Activated naive CD4-positive, alpha-beta T cell treated with anti-CD3 and anti-CD28 coated beads, Interleukin-2, amount 50 U/mL, for 24 hours (primary cell): ENCODE data around the gene ATXN2L.
"Not testable (repeated sequence)": the region's sequence is repeated elsewhere in the genome, so short reads cannot be mapped to it uniquely, and the experiment has no call there.

Experiments used
- H3K27ac Mint-ChIP-seq: one replicate; pipeline ENCODE4 v1.8.0; 2021; ENCODE audit warnings: mild to moderate bottlenecking, mixed read lengths
- H3K27me3 Mint-ChIP-seq: one replicate; pipeline ENCODE4 v1.8.0; 2021; ENCODE audit warnings: mixed read lengths
- H3K36me3 Mint-ChIP-seq: one replicate; pipeline ENCODE4 v1.8.0; 2021; ENCODE audit warnings: mixed read lengths
- H3K4me1 Mint-ChIP-seq: one replicate; pipeline ENCODE4 v1.8.0; 2021; ENCODE audit warnings: mixed read lengths
- H3K4me3 Mint-ChIP-seq: one replicate; pipeline ENCODE4 v1.8.0; 2021; ENCODE audit warnings: mild to moderate bottlenecking, mixed read lengths
- H3K9me3 Mint-ChIP-seq: one replicate; pipeline ENCODE4 v1.8.0; 2021; ENCODE audit warnings: mixed read lengths

Gene ATXN2L

GRCh38 chr16:28822520-28823290 lies at the start of gene ATXN2L:
TSS of gene ATXN2L (plus strand) at chr16:28822999. CDS start at chr16:28823260, 261 bp downstream.
- Mint-ChIP-seq H3K9me3 (no peaks in the 10 kb centered on the region), H3K4me1 (peaks cover 37% of the 10 kb centered on the region), H3K4me3 (peak within 1 kb of the TSS; percentile 95), H3K36me3 (peaks cover 18% of the 10 kb centered on the region), H3K27ac (peak within 1 kb of the TSS; percentile 100), H3K27me3 (no peaks in the 10 kb centered on the region)

GRCh38 chr16:28781697-28782096 lies 41.1 kb upstream of the ATXN2L start:
- not testable (repeated sequence) for H3K27ac Mint-ChIP-seq, H3K9me3 Mint-ChIP-seq, H3K27me3 Mint-ChIP-seq, H3K4me1 Mint-ChIP-seq, H3K36me3 Mint-ChIP-seq, H3K4me3 Mint-ChIP-seq

DNA sequence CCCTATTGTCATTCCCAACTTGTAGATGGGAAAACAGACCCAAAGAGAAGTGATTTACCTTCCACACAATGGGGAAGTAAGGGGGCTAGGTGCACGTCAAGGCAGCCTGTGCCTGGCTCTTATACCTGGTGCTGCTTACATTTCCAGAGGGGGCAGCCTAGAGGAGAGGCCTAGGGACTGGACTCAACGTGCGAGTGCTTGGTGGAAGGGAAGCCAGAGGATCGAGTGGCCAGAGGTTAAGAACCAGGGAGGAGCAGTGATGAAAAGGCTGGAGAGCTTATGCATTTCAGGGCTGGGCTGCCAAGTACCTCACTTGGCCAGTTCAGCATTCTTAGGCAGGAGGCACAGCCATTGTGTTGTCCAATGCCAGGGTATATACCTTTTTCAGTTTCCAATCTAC lies 40.4 kb upstream of the ATXN2L start:
- H3K27me3 Mint-ChIP-seq, H3K4me3 Mint-ChIP-seq, H3K9me3 Mint-ChIP-seq, H3K4me1 Mint-ChIP-seq, H3K27ac Mint-ChIP-seq, H3K36me3 Mint-ChIP-seq: not testable (repeated sequence)

DNA sequence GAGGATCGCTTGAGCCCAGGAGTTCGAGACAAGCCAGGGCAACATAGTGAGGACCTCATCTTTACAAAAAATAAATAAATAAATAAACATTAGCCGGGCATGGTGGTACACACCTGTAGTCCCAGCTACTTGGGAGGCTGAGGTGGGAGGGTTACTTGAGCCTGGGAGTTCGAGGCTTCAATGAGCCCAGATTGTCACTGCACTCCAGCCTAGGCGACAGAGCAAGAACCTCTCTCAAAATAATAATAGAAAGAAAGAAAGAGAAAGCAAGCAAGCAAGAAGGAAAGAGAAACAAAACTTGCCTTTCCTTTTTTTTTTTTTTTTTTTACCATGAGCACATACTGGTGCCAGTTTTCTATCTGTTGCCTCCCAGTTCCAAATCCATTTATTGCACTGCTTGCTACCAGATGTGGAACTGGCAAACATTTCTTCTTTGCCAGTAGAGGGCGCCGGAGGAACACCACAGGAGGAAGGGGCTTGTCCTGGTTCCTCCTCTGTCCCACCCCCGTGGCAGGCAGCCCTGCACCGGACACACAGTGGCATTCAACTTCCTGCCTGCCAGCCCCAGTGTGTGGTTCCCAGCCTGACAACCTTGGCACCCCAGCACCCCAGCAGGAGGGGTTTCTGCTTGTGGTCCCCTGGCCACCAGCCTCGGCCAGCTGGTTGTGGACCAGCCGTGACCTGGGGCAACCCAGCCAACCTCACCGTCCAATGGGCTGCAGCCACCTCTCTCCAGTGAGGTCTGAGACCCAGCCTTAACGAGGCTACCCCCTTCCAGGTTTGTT lies 20.4 kb upstream of the ATXN2L start:
- H3K9me3 Mint-ChIP-seq, H3K36me3 Mint-ChIP-seq, H3K4me1 Mint-ChIP-seq, H3K4me3 Mint-ChIP-seq, H3K27ac Mint-ChIP-seq, H3K27me3 Mint-ChIP-seq: not testable (repeated sequence)

DNA sequence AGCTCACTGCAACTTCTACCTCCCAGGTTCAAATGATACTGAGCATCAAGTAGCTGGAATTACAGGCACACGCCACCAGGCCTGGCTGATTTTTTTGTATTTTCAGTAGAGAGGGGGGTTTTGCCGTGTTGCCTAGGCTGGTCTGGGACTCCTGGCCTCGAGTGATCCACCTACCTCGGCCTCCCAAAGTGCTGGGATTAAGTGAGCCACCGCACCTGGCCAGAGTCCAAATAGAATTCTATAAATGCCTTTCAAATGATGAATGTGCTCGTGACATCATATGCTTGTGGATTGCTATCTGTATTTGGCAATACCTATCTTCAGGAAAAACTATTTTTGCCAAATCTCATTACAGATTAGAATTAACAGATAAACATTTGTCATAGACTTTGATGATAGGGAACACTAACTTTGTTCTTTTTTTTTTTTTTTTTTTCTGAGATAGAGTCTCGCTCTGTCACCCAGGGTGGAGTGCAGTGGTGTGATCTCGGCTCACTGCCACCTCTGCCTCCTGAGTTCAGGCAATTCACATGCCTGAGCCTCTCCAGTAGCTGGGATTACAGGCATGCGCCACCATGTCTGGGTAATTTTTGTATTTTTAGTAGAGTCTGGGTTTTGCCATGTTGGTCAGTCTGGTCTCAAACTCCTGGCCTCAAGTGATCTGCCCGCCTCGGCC lies 15.2 kb upstream of the ATXN2L start:
- not testable (repeated sequence) for H3K36me3 Mint-ChIP-seq, H3K27ac Mint-ChIP-seq, H3K4me3 Mint-ChIP-seq, H3K4me1 Mint-ChIP-seq, H3K27me3 Mint-ChIP-seq, H3K9me3 Mint-ChIP-seq

DNA sequence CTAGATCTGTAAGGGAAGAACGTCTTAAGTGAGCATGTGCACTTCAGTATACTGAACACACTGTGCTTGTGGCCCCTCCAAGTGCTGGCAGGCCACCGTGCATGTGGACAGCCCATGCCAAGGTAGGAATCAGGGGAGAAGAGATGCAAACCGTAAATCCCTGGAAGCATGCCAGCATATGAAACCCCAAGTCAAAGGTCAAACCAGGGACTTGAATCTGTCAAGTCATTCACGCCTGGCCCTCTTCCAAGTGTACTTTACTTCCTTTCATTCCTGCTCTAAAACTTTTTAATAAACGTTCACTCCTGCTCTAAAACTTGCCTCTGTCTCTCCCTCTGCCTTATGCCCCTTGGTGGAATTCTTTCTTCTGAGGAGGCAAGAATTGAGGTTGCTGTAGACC lies 2.8 kb upstream of the ATXN2L start:
- Mint-ChIP-seq H3K27ac (no peak overlapping the region), H3K27me3 (no peaks in the 10 kb centered on the region), H3K9me3 (no peaks in the 10 kb centered on the region), H3K4me1 (peaks cover 14% of the 10 kb centered on the region), H3K4me3 (no peak overlapping the region), H3K36me3 (peaks cover 7% of the 10 kb centered on the region)

DNA sequence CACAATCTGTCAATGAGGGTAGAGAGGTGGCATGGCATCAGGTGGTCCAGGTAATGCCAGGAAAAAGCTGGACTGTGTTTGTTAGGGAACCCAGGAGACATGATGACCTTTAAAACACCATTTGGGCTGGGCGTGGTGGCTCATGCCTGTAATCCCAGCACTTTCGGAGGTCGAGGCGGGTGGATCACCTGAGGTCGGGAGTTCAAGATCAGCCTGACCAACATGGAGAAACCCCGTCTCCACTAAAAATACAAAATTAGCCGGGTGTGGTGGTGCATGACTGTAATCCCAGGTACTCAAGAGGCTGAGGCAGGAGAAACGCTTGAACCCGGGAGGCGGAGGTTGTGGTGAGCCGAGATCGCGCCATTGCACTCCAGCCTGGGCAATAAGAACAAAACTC lies 2.3 kb upstream of the ATXN2L start:
- not testable (repeated sequence) for H3K9me3 Mint-ChIP-seq, H3K27me3 Mint-ChIP-seq
- Mint-ChIP-seq H3K27ac (peak overlapping the region; percentile 82), H3K4me1 (peaks cover 20% of the 10 kb centered on the region), H3K36me3 (peaks cover 10% of the 10 kb centered on the region), H3K4me3 (peak overlapping the region; percentile 61)

- Mint-ChIP-seq H3K27me3 (no peaks in the 10 kb centered on the region), H3K4me1 (peaks cover 34% of the 10 kb centered on the region), H3K9me3 (no peaks in the 10 kb centered on the region), H3K36me3 (peaks cover 18% of the 10 kb centered on the region), H3K27ac (peak overlapping the region; percentile 77), H3K4me3 (peak overlapping the region; percentile 91)
Observed at GRCh38 chr16:28821874-28822519, 802 bp upstream of the ATXN2L start.

DNA sequence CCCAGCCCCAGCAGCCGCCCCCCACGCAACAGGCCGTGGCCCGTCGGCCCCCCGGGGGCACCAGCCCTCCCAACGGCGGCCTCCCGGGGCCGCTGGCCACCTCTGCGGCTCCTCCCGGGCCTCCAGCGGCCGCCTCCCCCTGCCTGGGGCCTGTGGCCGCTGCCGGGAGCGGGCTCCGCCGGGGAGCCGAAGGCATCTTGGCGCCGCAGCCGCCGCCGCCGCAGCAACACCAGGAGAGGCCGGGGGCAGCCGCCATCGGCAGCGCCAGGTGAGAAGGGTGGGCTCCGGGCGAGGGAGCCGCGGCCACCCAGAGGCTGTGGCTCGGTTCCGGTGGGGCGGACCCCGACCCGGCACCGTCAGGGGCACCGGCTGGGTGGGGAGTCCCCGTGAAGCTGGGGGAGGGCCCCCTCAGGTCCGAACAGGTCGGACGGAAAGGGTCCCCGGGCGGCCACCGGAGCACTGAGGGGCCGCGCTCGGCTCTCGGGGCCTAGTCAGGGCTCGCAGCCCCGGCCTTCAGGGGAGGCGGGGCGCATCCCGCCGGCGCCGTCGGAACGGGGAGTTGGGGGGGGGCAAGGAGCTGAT lies 583 bp downstream of the ATXN2L start:
- H3K27ac Mint-ChIP-seq, result peak overlapping the region; percentile 100
- no peaks in the 10 kb centered on the region for H3K9me3 Mint-ChIP-seq
- H3K27me3 Mint-ChIP-seq, result no peaks in the 10 kb centered on the region
- H3K4me3 Mint-ChIP-seq, result peak overlapping the region; percentile 95
- peaks cover 40% of the 10 kb centered on the region for H3K4me1 Mint-ChIP-seq
- H3K36me3 Mint-ChIP-seq, result peaks cover 18% of the 10 kb centered on the region

DNA sequence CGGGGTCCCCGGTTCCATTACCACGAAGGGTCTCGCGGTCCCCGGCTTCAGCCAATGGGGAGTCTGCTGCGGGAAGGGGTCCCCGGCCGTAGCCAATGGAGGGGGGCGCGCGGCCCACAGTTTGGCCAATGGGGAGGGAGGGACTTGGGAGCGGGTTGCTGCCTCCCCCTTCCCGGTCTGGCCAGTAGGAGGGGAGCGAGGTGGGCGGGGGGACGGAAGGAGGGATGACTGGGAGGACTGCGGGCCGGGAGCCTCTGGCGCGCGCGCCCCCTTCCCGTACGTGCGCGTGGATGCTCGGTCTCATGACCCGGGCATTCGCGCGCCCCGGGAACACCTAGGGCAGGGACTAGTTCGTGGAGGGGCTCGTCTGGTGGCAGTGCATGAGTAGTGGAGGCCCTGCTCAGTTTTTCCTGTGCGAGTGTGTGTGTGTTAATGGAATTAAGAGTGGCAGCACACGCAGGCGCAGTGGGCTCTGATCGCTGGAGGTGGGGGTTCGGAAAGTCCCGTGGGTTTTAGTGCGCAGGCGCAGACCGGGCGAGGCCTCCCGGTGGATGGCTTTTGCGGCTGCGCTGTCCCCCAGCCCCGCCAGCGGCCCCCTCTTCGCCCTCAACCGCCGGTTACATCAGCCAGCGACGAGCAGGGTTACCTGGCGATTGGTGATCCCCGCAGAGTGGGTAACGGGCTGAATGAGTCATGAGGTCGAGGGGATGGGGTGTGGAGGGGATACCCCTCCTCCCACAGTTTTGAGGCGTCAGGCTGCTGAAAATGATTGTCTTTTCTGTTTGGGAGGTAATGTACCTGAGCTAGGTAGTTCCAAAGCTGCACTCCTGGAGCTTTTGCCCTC lies 1.3 kb downstream of the ATXN2L start:
- Mint-ChIP-seq H3K36me3 (peaks cover 20% of the 10 kb centered on the region), H3K27me3 (no peaks in the 10 kb centered on the region), H3K9me3 (no peaks in the 10 kb centered on the region), H3K4me1 (peaks cover 40% of the 10 kb centered on the region), H3K4me3 (peak overlapping the region; percentile 95), H3K27ac (peak overlapping the region; percentile 100)

- H3K4me1 Mint-ChIP-seq, result peaks cover 40% of the 10 kb centered on the region
- no peaks in the 10 kb centered on the region for H3K27me3 Mint-ChIP-seq
- no peaks in the 10 kb centered on the region for H3K9me3 Mint-ChIP-seq
- H3K4me3 Mint-ChIP-seq, result peak overlapping the region; percentile 95
- peak overlapping the region; percentile 100 for H3K27ac Mint-ChIP-seq
- peaks cover 20% of the 10 kb centered on the region for H3K36me3 Mint-ChIP-seq
Observed at GRCh38 chr16:28824717-28824973, 1.8 kb downstream of the ATXN2L start.

- Mint-ChIP-seq H3K4me3 (peak overlapping the region; percentile 95), H3K9me3 (no peaks in the 10 kb centered on the region), H3K4me1 (peaks cover 36% of the 10 kb centered on the region), H3K27ac (peak overlapping the region; percentile 79), H3K27me3 (no peaks in the 10 kb centered on the region), H3K36me3 (peaks cover 22% of the 10 kb centered on the region)
Observed at GRCh38 chr16:28826141-28826540, 3.3 kb downstream of the ATXN2L start.

- H3K4me3 Mint-ChIP-seq, result no peak overlapping the region
- H3K27me3 Mint-ChIP-seq, result no peaks in the 10 kb centered on the region
- no peak overlapping the region for H3K27ac Mint-ChIP-seq
- H3K36me3 Mint-ChIP-seq, result peaks cover 31% of the 10 kb centered on the region
- no peaks in the 10 kb centered on the region for H3K9me3 Mint-ChIP-seq
- peaks cover 39% of the 10 kb centered on the region for H3K4me1 Mint-ChIP-seq
Observed at GRCh38 chr16:28829747-28830146, 6.9 kb downstream of the ATXN2L start.

DNA sequence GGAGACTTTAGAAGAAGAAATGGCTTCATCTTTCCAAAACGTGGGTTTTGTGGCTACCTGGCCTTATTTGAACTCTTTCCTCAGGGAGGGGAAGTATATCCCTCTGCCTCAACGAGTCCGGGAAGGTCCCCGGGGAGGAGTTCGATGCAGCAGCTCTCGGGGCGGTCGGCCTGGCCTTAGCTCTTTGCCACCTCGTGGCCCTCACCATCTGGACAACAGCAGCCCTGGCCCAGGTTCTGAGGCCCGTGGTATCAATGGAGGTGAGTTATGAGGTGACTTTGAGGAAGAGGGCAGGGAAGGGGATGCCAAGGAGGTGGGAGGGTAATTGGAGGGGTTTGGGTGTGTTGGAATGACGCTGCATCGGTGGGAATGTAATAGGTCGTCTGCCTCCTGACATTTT lies 7.7 kb downstream of the ATXN2L start:
- Mint-ChIP-seq H3K4me3 (no peak overlapping the region), H3K27me3 (no peaks in the 10 kb centered on the region), H3K36me3 (peaks cover 28% of the 10 kb centered on the region), H3K9me3 (no peaks in the 10 kb centered on the region), H3K4me1 (peaks cover 33% of the 10 kb centered on the region), H3K27ac (no peak overlapping the region)

GRCh38 chr16:28834349-28834748 lies 11.6 kb downstream of the ATXN2L start:
- peaks cover 17% of the 10 kb centered on the region for H3K4me1 Mint-ChIP-seq
- no peak overlapping the region for H3K27ac Mint-ChIP-seq
- peaks cover 21% of the 10 kb centered on the region for H3K36me3 Mint-ChIP-seq
- no peak overlapping the region for H3K4me3 Mint-ChIP-seq
- H3K9me3 Mint-ChIP-seq, result no peaks in the 10 kb centered on the region
- H3K27me3 Mint-ChIP-seq, result no peaks in the 10 kb centered on the region
